ENCODE data around the gene ITFG1. TPM values are rescaled to one million over a fixed set of nuclear protein-coding genes. Genes with fewer than 3 reads are reported as not detected.
A peak's percentile ranks its signal among the peaks of the same experiment; 100 is the strongest.
"Not testable (repeated sequence)": the region's sequence is repeated elsewhere in the genome, so short reads cannot be mapped to it uniquely, and the experiment has no call there.

ITFG1 gene
- total and polyA plus RNA-seq, 2 of the 8 experiments (the other 6 are each of a cell fraction or from before 2014, with no cell fraction given) = 13.8 to 22.2 TPM

- H2BK15ac ChIP-seq (ENCODE audit: low read length); H2BK20ac ChIP-seq (ENCODE audit: low read length); H2BK120ac ChIP-seq (replicated peaks; ENCODE audit: low read depth, low read length); H3K4me3 ChIP-seq (ENCODE audit: extremely low read depth in 1 of 4, insufficient read depth in 2 of 4, low read depth in 3 of 4, low read length in 4 of 4); H3K36me3 ChIP-seq (ENCODE audit: control insufficient read depth in 2 of 4, insufficient read depth in 4 of 4, low read length in 3 of 4); H3K27ac ChIP-seq (ENCODE audit: low read depth, low read length); H3K4me1 ChIP-seq (replicated peaks in 1 of 4; ENCODE audit: control insufficient read depth in 3 of 4, insufficient read depth in 4 of 4, low read length in 3 of 4); H3K9me3 ChIP-seq (ENCODE audit: insufficient read depth in 2 of 2, low read depth in 1 of 2, low read length in 1 of 2); H3K23ac ChIP-seq (ENCODE audit: insufficient read length); H4K8ac ChIP-seq (ENCODE audit: extremely low read depth, insufficient read depth, low read length); H3K18ac ChIP-seq (ENCODE audit: extremely low read depth, low read length); H3K14ac ChIP-seq (ENCODE audit: insufficient read length); H3K56ac ChIP-seq (replicated peaks; ENCODE audit: insufficient read length, low read depth, low read length); H3K27me3 ChIP-seq (replicated peaks in 1 of 4; ENCODE audit: control insufficient read depth in 3 of 4, extremely low read depth in 1 of 4, insufficient read depth in 3 of 4, low read length in 3 of 4); H3K79me2 ChIP-seq (ENCODE audit: control insufficient read depth in 1 of 2, insufficient read depth in 2 of 2, low read length in 2 of 2); H2AFZ ChIP-seq (ENCODE audit: low read length); H2BK5ac ChIP-seq (ENCODE audit: low read depth, low read length); H3K9ac ChIP-seq (replicated peaks in 1 of 4; ENCODE audit: extremely low read depth in 1 of 4, low read depth in 3 of 4, low read length in 3 of 4); FAIRE-seq; DNase-seq (ENCODE audit: low read depth in 1 of 2, low spot score in 2 of 2); H3K23me2 ChIP-seq (ENCODE audit: low read depth, low read length); H4K5ac ChIP-seq (ENCODE audit: insufficient read length, low read depth, low read length); H2BK12ac ChIP-seq (ENCODE audit: low read depth, low read length); H4K20me1 ChIP-seq (replicated peaks in 1 of 2; ENCODE audit: control insufficient read depth in 1 of 2, insufficient read depth in 2 of 2, low read length in 2 of 2); H4K91ac ChIP-seq (replicated peaks; ENCODE audit: insufficient read length, low read length); H3K4me2 ChIP-seq (ENCODE audit: insufficient read depth in 1 of 2, low read depth in 2 of 2, low read length in 2 of 2); H3K4ac ChIP-seq (replicated peaks; ENCODE audit: insufficient read length, low read depth, low read length); POLR2A ChIA-PET (ENCODE audit: partially characterized antibody); H3K79me1 ChIP-seq (ENCODE audit: low read depth, low read length); H2AK5ac ChIP-seq (ENCODE audit: low read depth, low read length): not testable (repeated sequence)
- 89% methylated on average over 7 of the region's 7 CpGs; no CpG with 5 or more reads in 1 of the 2 experiments for WGBS, 2 experiments (ENCODE audit: extremely low coverage in 1 of 2, insufficient coverage in 1 of 2, insufficient read length in 1 of 2, insufficient replicate concordance in 2 of 2, low coverage in 1 of 2, low lambda C conversion rate in 2 of 2, missing lambda C conversion rate in 1 of 2)
- CTCF ChIA-PET (ENCODE audit: partially characterized antibody) = interaction anchor here (1.4 kb wide), 1 partner anchor 326 kb away, joined by 3 read pairs; no protein-coding TSS in a partner anchor
- TF ChIP-seq RXRA (IDR thresholded peaks at IDR 0.05; ENCODE audit: insufficient read depth, low read depth, low read length) (0 out of 2 replicates have a peak, but pooled peaks have one; percentile 52), BACH1 (IDR thresholded peaks at IDR 0.05; ENCODE audit: low read length) (peak; percentile 68; the same call in 1 of the 2 replicates), MAFK (IDR thresholded peaks at IDR 0.05; ENCODE audit: low read depth, low read length) (peak; percentile 29; the same call in 1 of the 2 replicates)
These were observed 7.3 kb upstream of the ITFG1 start for GRCh38 chr16:47468070-47468689.

All from H1 (cell line).